GM19238 (cell line): ENCODE results near the gene C17orf78.

Source experiments
- DNase-seq: peaks from one replicate; pipeline ENCODE4 v3.0.0; 2011; ENCODE audit warnings: low spot score; ENCODE audit not compliant: insufficient read length

The C17orf78 gene

GRCh38 chr17:37432671-37433070 is 56.9 kb downstream of the C17orf78 start:
- no peak for DNase-seq

- no peak for DNase-seq
These were observed 62.4 kb downstream of the C17orf78 start for GRCh38 chr17:37438141-37438540.

- no peak for DNase-seq
These were observed 64.6 kb downstream of the C17orf78 start for GRCh38 chr17:37440424-37440823.

- DNase-seq = peak; percentile 10
These were observed 65.7 kb downstream of the C17orf78 start for GRCh38 chr17:37441369-37442014.
